22Rv1 (cell line): ENCODE measurements around the gene PTPRD.

Source experiments
- H3K27ac ChIP-seq: fragments of 450-650 bp; 2 replicates; pipeline ENCODE4 v1.5.1; 2017
- ZFX ChIP-seq: fragments of 450-650 bp; IDR thresholded peaks from 2 replicates; pipeline ENCODE4 v1.6.1; 2017; ENCODE audit warnings: antibody characterized with exemption, borderline replicate concordance
- TF ChIP-seq, protein P1 (sequence below): fragments of 450-650 bp; IDR thresholded peaks from 2 replicates; pipeline ENCODE4 v1.5.1; 2017; ENCODE audit warnings: mild to moderate bottlenecking

PTPRD gene

DNA sequence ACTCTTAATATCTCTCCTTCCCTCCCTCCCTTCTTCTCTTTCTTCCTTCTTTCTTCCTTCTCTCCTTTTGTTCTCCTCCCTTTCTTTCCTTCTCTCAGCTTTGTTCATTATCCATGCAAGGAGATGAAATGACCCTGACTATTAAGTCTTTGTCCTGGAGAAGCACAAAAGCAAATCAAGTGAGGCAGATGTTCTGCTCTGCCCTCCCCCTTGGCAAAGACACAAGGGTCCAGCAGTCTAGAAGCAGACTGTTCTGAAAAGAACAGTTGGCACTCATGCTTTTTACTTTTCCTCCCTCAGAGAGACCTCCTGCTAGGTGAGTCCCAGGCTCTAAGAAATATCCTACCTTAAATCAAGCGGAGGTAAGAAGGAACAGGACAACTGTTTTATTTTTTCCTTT, 1745.7 kb downstream of the PTPRD start:
- no peak overlapping the region for H3K27ac ChIP-seq
- TF ChIP-seq, protein P1, sequence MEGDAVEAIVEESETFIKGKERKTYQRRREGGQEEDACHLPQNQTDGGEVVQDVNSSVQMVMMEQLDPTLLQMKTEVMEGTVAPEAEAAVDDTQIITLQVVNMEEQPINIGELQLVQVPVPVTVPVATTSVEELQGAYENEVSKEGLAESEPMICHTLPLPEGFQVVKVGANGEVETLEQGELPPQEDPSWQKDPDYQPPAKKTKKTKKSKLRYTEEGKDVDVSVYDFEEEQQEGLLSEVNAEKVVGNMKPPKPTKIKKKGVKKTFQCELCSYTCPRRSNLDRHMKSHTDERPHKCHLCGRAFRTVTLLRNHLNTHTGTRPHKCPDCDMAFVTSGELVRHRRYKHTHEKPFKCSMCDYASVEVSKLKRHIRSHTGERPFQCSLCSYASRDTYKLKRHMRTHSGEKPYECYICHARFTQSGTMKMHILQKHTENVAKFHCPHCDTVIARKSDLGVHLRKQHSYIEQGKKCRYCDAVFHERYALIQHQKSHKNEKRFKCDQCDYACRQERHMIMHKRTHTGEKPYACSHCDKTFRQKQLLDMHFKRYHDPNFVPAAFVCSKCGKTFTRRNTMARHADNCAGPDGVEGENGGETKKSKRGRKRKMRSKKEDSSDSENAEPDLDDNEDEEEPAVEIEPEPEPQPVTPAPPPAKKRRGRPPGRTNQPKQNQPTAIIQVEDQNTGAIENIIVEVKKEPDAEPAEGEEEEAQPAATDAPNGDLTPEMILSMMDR = no peak
- TF ChIP-seq ZFX = no peak

DNA sequence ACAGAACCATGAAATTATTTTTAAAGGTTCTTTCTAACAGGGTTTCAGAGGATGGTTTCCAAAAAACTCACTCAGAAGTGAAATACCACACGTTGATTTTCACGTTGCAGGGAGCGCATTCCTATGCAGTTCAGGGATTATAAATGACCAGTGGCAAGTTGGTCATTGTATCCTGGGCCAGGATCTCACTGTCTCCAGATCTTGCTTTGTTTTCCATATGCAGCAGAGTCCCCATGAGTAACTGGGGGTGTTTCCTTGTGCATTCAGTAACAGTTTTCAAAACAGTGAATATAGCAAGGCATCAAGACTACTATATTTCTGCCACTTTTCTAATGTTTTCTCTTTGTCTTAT, 1748.3 kb downstream of the PTPRD start:
- no peak overlapping the region for H3K27ac ChIP-seq
- no peak for TF ChIP-seq ZFX
- TF ChIP-seq, protein P1 = no peak

DNA sequence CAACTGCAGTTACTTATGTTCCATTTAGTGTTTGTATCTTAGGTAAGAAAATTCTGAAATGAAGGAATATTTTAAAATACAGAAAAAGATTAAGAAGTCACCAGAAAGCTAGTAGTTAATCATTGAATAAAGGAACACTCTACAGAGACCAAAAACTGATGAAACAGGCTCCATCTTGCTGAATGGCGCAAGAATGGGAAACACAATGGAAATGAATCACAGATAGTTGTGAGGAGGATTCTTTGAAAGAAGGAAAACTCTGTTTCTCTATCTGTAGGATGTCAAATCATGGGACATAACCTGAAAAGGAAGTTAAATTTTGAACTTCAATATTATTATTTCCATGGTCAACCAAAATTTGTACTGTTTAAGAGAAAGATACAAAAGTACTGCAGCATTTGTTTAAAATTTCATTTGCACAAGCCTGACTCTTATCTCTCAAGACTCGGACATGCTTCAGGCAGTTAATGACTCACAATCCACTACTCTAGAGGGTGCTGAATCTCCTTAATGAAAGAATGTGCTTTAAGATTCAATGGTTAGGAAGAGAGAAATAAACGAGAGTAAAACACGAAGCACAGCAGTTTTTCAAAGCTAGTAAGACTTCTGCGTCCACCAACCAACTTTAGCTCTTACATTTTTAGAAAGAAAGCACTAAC, 1748.8 kb downstream of the PTPRD start:
- no peak for TF ChIP-seq ZFX
- TF ChIP-seq, protein P1 = no peak
- H3K27ac ChIP-seq = no peak overlapping the region

DNA sequence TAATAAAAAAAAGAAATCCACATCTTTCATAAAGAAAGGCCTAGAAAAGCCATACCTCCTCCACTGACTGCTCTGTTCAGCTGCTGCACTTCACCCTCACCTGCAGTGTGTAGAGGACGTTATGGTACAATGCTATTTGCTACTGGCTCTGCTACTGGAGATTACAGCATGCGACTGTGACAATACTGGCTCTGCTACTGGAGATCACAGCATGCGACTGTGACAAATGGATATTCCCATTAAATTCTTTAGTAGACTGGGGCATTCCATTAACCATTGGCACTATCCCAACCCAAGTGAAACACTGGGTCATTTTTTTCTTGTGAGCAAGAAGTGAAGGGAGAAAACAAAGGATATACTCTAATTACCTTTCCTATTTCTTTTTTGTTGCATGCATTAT, 1749.7 kb downstream of the PTPRD start:
- H3K27ac ChIP-seq = no peak overlapping the region
- TF ChIP-seq ZFX = no peak
- TF ChIP-seq, protein P1 = no peak

DNA sequence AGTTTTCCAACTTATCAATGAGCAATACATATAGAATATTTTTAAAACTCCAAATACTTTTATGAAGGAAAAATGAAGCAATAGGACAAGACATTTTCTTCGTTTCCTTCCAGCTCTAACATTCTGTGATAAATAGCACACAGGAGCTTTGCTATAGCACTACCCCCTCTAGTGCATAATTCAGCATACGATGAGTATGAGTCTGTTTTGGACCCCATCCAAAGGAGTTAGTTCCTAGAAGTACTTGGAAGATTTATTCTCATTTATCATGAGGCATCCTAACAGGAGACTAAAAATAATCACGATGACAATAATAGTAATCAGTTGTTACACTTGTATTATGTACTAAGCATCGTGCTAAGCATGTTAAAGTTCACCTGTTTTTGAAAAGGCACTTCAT, 1751.9 kb downstream of the PTPRD start:
- no peak overlapping the region for H3K27ac ChIP-seq
- TF ChIP-seq ZFX = no peak
- TF ChIP-seq, protein P1 = no peak

DNA sequence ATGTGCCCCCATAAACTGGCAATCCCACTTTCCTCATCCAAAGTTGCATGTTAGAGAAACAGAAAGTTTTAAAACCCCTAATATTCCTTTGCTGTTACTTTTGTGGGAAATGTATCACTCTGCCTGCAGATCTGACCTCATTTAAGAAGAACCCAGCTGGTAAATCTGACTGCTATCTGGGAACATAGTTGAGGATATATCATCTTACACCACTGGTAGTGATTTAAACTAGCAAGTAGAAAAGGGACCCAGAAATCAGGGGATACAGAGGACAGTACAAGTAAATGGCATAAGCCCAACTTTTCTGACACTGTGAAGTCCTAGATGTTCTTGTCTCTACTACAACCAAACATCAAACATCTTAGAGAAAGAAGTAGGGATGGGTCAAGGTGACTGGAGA, 1752.7 kb downstream of the PTPRD start:
- no peak for TF ChIP-seq ZFX
- TF ChIP-seq, protein P1 = no peak
- no peak overlapping the region for H3K27ac ChIP-seq

DNA sequence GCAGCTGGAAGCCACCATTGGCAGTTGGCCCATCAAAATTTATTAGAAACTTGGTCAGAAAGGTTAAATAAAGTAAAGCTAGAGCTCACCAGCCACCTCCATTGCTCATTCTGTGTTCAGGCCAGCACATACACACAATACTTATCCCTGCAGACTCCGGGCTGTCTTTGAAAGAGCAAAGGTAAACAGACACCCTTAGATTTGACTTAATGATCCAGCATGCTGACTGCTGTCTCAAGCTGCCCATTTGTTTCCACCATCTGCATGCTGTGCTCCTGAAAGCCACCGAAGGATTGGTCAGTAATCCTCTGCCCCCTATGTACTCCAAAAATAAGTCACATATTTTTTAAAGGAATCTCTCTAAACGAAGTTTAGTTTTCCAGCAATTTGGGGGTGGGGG, 1753.4 kb downstream of the PTPRD start:
- TF ChIP-seq, protein P1 = no peak
- no peak for TF ChIP-seq ZFX
- H3K27ac ChIP-seq = no peak overlapping the region
